HUDEP-2 (cell line): Measurements from ENCODE around the gene TRAPPC12.
"Not testable (repeated sequence)": the region's sequence is repeated elsewhere in the genome, so short reads cannot be mapped to it uniquely, and the experiment has no call there.

Experiments
- DNase-seq, 76 experiments: peaks; one replicate each; lab custom pipeline; 2025; ENCODE audit not compliant: unreplicated experiment in 76 of 76; lab: John Stamatoyannopoulos, UW

Gene TRAPPC12

DNA sequence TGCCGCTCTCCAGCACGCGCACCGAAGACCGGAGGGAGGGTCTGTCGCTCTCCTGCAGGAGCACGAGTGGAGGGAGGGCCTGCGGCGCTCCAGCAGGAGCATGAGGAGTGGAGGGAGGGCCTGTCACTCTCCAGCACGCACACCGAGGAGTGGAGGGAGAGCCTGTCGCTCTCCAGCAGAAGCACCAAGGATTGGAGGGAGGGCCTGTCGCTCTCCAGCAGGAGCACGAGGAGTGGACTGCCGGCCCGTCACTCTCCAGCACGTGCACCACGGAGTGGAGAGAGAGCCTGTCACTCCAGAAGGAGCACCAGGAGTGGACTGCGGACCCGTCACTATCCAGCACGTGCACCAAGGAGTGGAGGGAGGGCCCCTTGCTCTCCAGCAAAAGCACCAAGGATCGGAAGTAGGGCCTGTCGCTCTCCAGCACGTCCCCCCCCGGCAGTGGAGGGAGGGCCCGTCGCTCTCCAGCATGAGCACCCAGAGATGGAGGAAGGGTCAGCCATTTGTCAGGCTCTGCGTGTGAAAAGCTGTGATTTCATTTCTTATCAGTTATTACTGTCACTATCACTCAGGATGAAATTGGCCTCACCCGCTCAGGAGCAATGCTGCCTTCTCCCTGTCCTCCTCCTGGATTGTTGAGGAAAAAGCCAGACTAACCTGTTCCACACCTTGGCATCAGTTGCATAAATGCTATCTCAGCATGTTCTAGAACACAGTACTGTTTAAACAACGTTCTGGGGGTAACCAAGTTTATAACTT lies 103.9 kb downstream of the TRAPPC12 start:
- no peak for DNase-seq

- no peak for DNase-seq
Observed at GRCh38 chr2:3483986-3484960, 104.8 kb downstream of the TRAPPC12 start.

GRCh38 chr2:3485166-3485565 lies 105.7 kb downstream of the TRAPPC12 start:
- no peak for DNase-seq

DNA sequence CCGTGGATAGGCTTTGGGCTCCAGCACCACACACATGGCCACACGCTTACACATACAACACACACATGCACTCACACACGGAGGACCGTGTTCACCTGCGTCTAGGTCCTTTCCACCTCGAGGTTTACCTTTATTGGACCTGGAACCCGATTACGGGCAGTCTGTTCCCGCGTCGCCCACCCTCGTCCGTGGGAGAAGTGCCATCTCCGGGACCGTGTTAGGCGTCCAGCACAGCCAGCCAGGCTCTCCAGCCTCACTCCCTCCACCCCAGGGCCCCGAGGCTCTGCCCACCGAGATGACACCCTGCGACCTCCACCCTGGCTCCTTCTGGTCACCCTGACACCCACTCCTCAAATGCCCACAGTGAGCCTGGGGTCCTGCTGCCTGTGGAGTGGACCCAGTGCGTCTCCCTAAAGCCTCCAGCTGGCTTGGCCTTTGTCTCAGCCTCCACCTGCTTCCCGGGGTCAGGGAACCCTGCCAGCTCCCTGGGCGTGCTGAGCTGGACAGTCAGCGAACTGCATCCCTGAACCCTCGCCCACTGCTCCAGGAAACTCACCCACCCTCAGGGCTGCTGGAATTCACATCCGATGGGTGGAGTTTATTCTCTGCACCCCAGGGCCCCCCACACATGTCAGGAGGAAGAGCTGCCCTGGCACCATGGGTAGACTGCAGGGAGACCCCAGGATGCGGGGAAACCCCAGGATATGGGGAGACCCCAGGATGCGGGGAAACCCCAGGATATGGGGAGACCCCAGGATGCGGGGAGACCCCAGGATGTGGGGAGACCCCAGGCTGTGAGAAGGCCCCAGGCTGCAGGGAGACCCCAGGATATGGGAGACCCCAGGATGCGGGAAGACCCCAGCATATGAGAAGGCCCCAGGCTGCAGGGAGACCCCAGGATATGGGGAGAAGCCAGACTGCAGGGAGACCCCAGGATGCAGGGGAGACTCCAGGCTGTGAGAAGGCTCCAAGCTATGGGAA lies 106.8 kb downstream of the TRAPPC12 start:
- no peak for DNase-seq

- DNase-seq: no peak
Observed at GRCh38 chr2:3487028-3487425, 107.5 kb downstream of the TRAPPC12 start.

- DNase-seq: no peak
Observed at GRCh38 chr2:3487432-3487831, 107.9 kb downstream of the TRAPPC12 start.

DNA sequence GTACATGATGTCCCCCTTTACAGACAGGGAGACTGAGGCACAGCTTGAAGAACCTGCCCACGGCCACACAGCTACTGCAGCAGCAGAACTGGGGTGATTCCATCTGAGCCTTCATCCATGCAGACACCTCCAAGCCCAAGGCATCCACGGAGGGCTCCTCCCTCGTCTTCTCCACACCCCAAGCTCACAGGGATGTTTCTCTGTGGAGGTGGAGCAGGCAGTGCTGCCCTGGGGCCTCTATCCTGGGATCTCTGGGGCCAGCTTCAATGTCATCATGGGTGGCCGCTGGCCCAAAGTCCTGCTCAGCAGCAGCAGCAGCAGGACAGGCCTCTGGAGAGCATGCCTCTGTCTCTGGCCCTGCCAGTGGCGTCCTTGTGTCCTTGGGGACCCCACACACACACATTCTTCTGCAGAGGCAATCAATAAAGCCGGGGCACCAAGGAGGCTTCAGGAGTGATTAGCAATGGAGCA lies 108.6 kb downstream of the TRAPPC12 start:
- no peak for DNase-seq

DNA sequence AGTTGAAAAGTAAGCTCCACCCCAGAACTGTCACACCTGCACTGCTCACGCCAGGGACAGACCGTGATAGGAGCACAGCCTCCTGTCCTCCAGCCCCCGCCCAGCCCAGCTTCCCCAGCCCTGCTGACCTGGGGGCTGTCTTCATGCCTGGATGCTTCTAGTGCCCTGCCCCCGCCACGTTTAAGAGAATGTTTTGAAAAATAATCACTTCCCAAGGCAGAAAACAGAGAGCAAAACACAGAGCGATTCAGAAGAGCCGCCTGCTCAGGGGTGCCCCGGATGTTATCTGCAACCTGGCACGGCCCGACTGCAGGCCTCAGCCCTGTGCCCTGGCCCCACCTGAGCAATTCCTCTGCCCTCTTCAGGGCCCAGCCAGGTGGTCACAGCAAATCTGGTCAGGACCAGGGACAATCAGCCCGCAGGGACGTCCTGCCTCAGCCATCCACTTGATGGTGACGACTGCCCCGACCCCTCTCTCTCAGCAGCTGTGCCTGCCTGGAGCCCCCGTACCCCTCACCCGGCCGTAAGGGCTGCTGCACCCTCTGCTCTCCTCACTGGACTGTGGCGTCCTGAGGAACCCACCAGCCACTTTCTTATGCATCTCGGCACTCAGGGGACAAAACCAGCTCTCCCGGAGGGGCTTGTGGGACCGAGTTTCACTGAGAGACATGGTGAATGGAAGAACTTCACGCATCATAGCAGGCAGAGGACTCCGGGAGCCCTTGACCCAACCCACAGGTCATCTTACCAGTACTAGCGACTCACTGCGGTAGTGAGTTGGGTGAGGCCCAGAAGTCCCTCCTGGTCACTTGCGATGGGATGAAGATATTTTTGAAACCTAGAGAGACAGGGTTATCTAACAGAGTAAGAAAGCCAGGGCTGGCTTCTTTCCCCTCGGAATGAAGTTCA lies 109.6 kb downstream of the TRAPPC12 start:
- no peak for DNase-seq

- no peak for DNase-seq
Observed at GRCh38 chr2:3489764-3490115, 110.2 kb downstream of the TRAPPC12 start.

DNA sequence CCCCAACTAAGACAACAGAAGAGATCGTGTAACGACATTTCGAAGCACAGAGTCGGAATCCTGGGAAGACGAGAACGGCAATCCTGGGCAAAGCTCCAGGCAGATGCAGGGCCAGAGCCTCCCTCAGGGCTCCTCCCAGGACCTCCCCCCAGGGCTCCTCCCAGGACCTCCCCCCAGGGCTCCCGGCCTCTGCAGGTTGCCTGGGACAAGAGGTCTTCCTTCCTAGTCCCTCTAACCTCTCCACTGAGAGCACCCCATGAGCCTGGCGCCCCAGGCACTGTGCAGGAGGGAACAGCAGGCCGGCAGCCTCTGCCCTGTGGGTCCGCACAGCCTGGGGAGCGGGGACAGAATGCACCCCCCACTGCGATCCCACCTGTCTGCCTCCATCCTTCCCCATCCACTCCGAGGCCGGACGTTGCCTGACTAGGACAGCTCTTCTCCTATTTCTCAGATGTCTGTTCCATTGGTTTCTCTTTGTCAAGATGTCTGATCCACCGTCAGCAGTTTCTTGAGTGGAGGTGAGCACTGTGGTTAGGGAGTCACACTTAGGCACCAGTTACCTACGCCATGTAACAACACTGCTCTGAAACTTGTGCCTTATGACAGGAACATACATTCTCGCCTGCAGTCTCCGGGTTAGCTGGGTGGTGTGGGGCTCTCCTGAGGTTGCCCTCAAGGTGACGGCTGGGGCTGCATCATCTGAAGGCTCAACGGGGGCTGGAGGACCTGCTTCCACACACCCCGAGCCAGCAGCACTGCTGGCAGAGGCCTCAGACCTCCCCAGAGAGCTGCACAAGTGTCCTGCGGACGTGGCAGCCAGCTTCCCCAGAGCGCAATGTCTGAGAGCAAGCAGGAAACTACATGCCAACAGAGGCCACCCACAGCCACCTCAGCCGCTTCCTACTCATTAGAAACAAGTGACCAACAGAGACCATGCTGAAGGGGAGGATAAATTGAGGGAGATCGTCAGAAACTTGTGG lies 111.0 kb downstream of the TRAPPC12 start:
- no peak for DNase-seq

- no peak for DNase-seq
Observed at GRCh38 chr2:3491306-3491705, 111.8 kb downstream of the TRAPPC12 start.

DNA sequence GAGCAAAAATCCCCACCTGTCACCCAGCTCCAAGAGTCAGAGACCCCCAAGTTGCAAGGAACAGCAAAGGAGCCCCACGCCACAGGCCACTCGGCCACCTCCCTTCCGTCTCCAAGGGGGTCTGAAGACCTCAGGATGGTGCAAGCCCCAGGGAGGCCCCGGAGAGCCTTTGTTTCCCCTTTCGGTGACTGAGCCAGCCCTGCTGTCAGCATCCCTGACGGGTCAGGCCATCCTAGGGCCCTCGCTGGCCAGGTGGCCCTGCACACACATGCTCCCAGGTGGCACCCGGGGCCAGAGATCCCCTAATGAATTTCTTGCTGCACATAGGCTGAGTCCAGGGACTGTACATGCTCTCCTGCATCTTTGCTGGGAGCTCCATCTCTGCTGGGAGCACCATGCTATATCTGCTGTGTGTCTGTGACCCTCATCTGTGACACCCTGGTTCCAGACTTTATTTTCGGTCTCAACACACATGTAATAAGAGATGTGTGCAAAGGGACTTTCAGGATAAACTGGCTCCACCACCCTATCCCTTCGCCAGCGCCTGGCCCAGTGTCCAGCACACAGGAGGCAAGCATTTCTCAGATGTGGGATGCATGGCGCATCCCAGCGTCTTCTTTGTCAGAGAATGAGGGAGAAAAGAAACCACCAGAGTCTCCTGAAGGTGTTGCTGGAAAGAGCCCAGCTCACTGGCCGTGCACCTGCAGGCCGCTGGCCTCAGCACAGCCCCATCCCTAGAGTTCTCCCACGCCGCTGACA lies 112.4 kb downstream of the TRAPPC12 start:
- no peak for DNase-seq

DNA sequence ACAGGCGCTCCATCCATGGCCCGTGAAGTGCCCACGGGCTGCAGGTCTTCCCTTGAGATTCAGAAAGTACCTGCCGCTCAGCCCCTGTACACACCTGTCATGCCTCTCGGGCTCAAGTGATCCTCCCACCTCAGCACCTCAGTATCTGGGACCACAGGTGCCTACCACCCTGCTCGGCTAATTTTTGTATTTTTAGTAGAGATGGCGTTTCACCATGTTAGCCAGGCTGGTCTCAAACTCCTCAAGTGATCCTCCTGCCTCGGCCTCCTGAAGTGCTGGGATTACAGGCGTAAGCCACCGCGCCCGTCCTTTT lies 112.9 kb downstream of the TRAPPC12 start:
- DNase-seq: not testable (repeated sequence)

DNA sequence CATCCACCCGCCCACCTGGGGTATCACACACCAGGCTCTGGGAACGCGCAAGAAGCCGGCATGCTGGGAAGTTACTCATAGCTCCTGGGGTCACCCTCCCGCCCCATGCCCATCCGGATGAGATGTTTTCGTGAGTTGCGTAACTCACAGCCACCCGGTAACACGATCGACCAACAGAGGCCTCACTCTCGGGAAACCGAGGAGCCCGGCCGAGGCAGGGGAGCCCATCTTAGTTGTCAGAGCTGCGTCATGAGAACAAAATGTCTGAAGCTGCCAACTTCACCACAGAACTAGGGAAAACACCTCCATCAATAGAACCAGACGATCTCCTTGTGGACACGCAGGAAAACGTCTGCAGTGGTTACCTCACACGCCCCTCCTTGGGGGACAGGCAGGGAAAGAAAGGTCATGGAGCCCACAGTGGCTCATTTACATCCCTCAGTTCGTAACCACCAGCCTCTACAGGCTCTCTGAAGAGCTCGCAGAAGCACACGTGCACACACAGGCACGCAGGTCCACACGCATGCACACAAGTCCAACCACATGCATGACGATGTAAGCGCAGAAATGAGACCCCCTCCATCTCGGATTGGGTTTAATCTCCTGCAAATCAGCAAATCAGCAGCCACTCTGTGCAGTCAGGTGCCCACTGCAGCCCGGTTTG lies 113.6 kb downstream of the TRAPPC12 start:
- no peak for DNase-seq

DNA sequence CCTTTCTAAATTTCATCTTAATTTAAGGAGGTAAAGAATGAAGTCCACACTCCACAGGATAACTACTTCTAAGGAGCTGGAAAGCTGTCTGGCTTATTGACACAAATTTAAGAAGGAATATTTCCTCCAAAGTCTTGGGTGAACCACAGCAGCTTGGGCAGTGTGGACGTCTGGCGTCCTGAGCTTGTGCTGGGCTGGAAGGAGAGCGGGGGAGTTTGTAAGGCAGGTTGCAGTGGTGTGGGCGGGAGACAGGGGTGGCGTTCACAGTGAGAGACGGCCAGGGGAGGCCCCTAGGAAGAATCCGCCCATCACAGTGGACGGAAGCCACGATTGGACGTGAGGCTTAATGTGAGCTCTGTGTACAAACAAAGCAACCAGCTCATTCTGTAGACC lies 114.1 kb downstream of the TRAPPC12 start:
- DNase-seq: peak in 6 of 76 experiments; percentile 17 to 36 (median 20)

DNA sequence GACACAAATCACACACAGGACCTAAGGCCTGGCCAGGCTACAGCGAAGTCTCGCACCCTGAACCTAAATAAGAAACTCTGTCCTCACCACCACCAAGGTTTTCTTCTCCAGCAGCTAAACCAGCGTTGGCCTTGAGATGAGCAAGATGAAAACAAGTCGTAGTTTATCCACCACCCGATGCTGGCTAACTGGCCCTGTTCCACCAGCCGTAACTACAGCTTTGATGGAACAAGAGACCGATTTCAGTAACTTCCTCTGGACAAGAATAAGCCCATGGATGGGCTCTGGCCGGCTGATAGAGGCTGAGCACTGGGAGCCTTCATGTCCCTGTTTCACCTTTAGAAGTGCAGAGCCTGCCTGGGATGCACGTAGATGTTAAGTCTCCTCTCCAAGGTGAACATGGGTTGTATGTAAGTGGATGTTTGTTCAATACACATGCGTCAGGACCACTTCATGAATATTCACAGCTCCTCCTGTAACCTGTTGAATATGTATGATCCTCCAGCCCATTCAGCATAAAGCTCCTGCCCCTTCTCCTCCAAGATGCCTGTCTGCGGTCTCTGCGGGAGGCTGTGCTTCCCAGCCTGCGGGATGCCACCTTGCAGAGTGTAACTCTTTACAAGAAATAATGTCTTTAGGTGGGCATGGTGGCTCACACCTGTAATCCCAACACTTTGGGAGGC lies 115.6 kb downstream of the TRAPPC12 start:
- no peak for DNase-seq

- DNase-seq: not testable (repeated sequence)
Observed at GRCh38 chr2:3496708-3497080, 117.2 kb downstream of the TRAPPC12 start.
